Measurements from ENCODE around the gene FUT7.

The FUT7 gene

GRCh38 chr9:137049544-137050449 lies 17.9 kb upstream of the FUT7 start:
- DNase-seq (ENCODE audit: low read depth in 2 of 2): no peak

- DNase-seq (ENCODE audit: low read depth in 2 of 2): no peak
These were observed 17.0 kb upstream of the FUT7 start for GRCh38 chr9:137048655-137049543.

- DNase-seq (ENCODE audit: low read depth in 2 of 2): peak; percentile 55 to 66
These were observed 14.3 kb upstream of the FUT7 start, which contains the start of gene NPDC1 for GRCh38 chr9:137046088-137046787. TSS of gene NPDC1 (minus strand) at chr9:137046177. CDS start at chr9:137045989, 188 bp downstream.

- no peak for DNase-seq (ENCODE audit: low read depth in 2 of 2)
These were observed 13.6 kb upstream of the FUT7 start for GRCh38 chr9:137045294-137046087.

- no peak for DNase-seq (ENCODE audit: low read depth in 2 of 2)
These were observed 12.8 kb upstream of the FUT7 start for GRCh38 chr9:137044502-137045177.

GRCh38 chr9:137044037-137044436 lies 12.1 kb upstream of the FUT7 start:
- no peak for DNase-seq (ENCODE audit: low read depth in 2 of 2)

GRCh38 chr9:137042751-137043727 lies 11.2 kb upstream of the FUT7 start:
- DNase-seq (ENCODE audit: low read depth in 2 of 2): no peak

- no peak for DNase-seq (ENCODE audit: low read depth in 2 of 2)
These were observed 9.2 kb upstream of the FUT7 start for GRCh38 chr9:137041124-137041523.

GRCh38 chr9:137040568-137040967 lies 8.7 kb upstream of the FUT7 start:
- no peak for DNase-seq (ENCODE audit: low read depth in 2 of 2)

- no peak for DNase-seq (ENCODE audit: low read depth in 2 of 2)
These were observed 7.9 kb upstream of the FUT7 start for GRCh38 chr9:137039611-137040366.

- DNase-seq (ENCODE audit: low read depth in 2 of 2): no peak
These were observed 7.0 kb upstream of the FUT7 start for GRCh38 chr9:137038916-137039315.

GRCh38 chr9:137037483-137037882 lies 5.6 kb upstream of the FUT7 start:
- no peak for DNase-seq (ENCODE audit: low read depth in 2 of 2)

GRCh38 chr9:137037035-137037434 lies 5.1 kb upstream of the FUT7 start:
- DNase-seq (ENCODE audit: low read depth in 2 of 2): no peak

- no peak for DNase-seq (ENCODE audit: low read depth in 2 of 2)
These were observed 4.0 kb upstream of the FUT7 start for GRCh38 chr9:137035937-137036336.

GRCh38 chr9:137035507-137035834 lies 3.6 kb upstream of the FUT7 start:
- DNase-seq (ENCODE audit: low read depth in 2 of 2): no peak

- DNase-seq (ENCODE audit: low read depth in 2 of 2): peak; percentile 76 to 80
These were observed 3.0 kb upstream of the FUT7 start for GRCh38 chr9:137034709-137035506.

GRCh38 chr9:137034039-137034708 lies 2.3 kb upstream of the FUT7 start:
- no peak for DNase-seq (ENCODE audit: low read depth in 2 of 2)
